Measurements from ENCODE around the gene TPRN.
"Not testable (repeated sequence)": the region's sequence is repeated elsewhere in the genome, so short reads cannot be mapped to it uniquely, and the experiment has no call there.

Gene TPRN, protein sequence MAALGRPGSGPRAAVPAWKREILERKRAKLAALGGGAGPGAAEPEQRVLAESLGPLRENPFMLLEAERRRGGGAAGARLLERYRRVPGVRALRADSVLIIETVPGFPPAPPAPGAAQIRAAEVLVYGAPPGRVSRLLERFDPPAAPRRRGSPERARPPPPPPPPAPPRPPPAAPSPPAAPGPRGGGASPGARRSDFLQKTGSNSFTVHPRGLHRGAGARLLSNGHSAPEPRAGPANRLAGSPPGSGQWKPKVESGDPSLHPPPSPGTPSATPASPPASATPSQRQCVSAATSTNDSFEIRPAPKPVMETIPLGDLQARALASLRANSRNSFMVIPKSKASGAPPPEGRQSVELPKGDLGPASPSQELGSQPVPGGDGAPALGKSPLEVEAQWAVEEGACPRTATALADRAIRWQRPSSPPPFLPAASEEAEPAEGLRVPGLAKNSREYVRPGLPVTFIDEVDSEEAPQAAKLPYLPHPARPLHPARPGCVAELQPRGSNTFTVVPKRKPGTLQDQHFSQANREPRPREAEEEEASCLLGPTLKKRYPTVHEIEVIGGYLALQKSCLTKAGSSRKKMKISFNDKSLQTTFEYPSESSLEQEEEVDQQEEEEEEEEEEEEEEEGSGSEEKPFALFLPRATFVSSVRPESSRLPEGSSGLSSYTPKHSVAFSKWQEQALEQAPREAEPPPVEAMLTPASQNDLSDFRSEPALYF

DNA sequence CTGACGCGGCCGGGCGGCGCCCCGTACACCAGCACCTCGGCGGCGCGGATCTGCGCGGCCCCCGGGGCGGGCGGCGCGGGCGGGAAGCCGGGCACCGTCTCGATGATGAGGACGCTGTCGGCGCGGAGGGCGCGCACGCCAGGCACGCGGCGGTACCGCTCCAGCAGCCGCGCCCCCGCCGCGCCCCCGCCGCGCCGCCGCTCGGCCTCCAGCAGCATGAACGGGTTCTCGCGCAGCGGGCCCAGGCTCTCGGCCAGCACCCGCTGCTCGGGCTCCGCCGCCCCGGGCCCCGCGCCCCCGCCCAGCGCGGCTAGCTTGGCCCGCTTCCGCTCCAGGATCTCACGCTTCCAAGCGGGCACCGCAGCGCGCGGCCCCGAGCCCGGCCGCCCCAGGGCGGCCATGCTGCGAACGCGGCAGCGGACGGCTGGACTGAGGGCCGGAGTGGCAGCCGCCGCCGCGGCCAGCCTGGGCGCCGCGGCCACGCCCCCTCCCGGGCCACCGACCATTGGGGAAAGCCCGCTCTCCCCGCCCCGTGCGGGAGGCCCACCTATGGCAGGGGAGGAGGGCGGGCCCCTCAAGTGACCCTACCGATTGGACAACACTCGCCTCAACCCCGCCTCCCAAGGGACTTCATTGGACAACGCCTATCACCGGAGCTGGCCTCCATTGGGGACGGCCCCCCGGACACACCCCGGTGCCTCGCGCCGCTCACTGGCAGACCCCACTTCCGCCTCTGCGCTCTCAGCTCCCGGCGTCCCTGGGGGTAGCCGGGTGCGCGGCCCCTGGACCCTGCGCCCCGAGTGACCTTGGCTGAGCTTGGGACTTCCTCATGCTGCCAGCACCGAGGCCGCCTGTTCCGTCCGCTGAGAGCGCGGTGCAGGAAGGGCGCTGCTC is at the start of gene TPRN:
TPRN (minus strand) TSS at position 431 of the 894 bp plus-strand sequence; CDS start at position 401, 30 bp downstream.
- in situ Hi-C loops (cut with HindIII; ENCODE audit: low sequenced_read_pairs), result no loop called here

DNA sequence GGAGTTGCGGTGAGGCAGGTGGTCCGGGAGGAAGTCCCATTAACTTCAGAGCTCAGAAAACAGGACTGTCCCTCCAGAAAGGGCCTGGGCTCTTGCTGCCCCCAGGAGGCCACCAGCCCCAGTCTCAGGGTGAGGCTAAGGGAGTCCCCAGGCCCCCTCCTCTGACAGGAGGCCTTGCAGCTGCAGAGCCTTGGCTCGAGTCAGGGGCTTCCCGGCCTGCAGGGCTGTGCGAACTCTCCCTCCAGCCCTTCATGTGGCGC is 47.3 kb upstream of the TPRN start:
- in situ Hi-C loops (cut with HindIII; ENCODE audit: low sequenced_read_pairs), result no loop called here

DNA sequence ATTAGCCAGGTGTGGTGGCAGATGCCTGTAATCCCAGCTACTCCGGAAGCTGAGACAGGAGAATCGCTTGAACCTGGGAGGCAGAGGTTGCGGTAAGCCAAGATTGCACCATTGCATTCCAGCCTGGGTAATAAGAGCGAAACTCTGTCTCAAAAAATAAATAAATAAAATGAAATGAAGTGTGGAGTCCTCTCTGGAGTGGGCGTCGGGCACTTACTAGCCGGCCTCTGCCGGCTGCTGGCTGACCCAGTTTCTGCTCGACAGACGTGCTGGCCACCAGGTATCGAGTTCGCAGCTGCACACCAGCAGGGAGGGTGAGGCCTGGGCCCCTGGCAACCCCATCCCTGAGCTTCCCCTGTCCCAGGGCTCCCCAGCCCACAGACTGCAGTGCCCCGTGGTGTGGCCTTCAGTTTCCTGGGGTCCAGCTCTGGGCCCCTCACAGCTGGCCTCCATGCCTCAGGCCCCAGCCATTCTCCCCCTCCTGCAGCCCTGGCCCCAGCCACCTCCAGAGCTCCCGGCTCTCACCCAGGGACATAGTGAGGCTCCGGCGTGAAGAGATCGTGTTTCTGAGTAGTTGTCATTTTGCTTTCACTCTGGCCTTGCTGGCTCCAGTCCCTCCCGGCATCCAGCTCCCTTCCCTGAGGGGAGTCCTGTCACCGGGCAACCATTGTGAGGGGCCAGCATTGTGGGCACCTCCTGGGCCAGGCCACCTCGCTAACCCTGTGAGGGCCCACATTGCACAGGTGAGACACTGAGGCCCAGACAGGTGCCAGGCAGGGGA is 46.8 kb upstream of the TPRN start:
- in situ Hi-C loops (cut with HindIII; ENCODE audit: low sequenced_read_pairs), result no loop called here

DNA sequence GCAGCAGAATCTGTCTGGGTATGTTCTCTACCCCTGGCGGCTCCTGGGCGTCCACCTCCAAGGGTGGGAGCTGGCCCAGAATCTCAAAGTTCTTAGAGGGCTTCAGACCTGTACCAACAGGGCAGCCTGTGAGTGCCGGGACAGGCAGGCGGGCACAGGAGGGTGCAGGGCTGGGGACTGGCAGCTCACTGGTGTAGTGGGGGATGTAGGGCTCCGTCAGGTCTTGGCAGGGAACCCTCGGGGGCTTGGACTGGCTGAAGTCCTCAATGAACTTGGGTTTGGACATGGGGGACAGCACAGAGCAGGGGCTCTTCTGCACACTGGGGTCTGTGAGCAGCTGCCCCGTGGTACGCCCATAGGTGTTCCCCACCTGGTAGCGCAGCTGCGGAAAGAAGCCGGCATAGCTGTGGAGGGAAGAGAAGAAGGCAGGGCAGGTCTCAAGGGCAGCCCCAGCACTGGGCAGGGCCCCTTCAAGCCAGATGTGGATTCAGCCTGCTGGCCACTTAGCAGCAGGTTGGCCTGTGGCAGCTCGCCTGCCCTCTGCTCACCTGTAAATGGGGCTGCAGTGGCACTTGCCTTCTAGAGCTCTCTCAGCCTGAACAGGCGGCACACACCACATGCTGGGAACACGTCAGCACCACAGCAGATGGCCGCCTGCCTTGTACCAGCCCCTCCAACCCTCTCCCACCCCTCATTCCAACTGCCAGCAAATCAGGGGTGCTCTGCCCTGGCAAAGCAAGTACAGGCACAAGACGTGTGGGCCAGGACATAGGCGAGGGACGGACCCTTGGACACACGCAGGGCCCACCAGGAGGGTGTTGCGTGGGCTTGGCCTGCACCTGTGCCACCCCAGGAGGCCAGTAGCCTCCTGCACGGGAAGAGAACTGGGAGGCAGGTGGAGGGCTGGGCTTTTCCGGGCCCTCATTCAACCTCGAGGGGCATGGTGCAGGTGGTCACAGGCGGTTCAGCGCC is 45.2 kb upstream of the TPRN start:
- in situ Hi-C loops (cut with HindIII; ENCODE audit: low sequenced_read_pairs), result no loop called here

DNA sequence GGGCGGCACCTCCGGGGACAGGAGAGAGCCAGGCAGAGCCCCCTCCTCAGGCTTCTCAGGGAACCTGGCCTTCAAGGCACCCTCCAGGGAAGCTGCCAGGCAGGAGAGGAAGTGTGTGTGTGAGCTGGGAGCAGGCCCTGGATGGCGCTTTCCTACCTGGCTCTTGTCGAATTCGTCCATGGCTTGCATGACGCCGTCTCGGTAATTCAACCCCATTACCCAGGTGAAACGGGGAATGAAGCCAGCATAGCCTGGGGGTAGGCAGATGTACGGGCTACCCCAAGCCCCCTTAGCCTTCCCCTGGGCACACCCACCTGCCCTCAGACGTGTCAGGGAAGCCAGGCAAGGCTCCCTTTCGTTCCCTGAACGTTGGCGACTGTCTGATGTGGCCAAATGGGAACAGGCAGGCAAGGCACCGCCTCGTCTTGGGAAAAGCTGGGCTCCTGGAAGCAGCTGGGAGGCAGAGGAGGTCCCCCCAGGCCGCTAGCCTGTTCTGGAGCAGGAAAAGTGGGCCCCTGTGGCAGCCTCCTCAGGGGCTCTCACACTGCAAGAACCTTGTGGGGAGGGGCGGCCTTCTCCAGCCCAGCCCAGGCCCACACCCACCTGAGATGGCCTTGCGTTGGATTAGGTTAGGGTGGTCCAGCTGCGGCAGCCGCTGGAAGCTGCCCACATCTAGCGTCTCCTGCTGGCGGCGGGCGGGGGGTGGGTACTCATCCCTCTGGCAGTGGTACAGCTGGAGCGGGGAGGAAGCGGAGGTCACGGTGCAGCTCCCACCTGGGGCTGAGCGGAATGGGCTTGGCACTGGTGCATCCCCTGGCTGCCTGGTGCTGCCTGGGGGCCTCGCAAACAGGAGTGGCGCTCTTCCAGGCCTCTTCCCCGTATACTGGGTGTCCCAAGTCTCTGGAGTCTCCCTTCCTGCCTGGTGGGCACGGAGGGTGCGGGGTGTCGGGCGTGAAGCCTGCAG is 44.2 kb upstream of the TPRN start:
- in situ Hi-C loops (cut with HindIII; ENCODE audit: low sequenced_read_pairs), result no loop called here

DNA sequence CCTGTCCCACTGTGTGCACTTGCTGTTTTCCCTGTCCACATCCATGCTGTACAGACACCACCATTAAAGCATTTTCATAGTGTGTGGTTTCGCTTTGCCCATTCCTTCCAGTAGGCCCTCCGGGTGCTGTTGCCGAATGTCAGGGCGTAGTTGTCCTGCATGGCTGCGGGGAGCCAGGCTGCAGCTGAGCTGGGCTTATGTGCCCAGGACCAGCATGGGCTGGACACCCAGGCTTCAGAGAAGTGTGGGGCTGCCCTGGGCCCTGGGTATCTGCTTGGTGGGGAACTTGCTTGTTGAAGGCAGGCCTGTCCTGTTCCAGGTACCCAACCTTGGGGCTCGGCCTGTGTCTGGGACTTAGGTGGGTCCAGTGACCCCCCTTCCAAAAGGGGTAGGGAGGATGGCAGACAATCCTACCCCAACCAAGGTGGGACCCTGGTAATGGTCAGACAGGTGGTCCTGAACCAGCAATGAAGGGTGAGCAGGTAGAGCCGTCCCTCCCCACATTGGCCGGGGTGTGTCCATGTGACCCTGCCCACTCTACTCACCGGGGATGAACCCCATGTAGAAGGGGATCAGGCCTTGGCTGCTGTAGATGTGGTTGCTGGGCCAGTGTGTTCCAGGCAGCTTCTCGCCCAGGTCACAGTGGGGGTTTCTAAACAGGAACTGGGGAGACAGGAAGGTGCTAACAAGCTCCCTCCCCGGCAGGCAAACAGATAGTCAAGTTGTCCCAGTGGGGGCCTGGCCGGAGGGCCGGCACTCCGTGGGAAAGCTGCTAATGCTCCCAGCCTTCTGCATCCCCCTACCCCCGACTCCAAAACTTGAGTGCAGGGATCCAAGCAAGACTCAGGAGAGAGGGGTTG is 43.3 kb upstream of the TPRN start:
- in situ Hi-C loops (cut with HindIII; ENCODE audit: low sequenced_read_pairs), result no loop called here

DNA sequence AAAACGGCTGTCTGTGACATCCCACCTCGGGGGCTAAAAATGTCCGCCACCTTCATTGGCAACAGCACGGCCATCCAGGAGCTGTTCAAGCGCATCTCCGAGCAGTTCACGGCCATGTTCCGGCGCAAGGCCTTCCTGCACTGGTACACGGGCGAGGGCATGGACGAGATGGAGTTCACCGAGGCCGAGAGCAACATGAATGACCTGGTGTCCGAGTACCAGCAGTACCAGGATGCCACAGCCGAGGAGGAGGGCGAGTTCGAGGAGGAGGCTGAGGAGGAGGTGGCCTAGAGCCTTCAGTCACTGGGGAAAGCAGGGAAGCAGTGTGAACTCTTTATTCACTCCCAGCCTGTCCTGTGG is 42.7 kb upstream of the TPRN start:
- in situ Hi-C loops (cut with HindIII; ENCODE audit: low sequenced_read_pairs), result not testable (repeated sequence)

DNA sequence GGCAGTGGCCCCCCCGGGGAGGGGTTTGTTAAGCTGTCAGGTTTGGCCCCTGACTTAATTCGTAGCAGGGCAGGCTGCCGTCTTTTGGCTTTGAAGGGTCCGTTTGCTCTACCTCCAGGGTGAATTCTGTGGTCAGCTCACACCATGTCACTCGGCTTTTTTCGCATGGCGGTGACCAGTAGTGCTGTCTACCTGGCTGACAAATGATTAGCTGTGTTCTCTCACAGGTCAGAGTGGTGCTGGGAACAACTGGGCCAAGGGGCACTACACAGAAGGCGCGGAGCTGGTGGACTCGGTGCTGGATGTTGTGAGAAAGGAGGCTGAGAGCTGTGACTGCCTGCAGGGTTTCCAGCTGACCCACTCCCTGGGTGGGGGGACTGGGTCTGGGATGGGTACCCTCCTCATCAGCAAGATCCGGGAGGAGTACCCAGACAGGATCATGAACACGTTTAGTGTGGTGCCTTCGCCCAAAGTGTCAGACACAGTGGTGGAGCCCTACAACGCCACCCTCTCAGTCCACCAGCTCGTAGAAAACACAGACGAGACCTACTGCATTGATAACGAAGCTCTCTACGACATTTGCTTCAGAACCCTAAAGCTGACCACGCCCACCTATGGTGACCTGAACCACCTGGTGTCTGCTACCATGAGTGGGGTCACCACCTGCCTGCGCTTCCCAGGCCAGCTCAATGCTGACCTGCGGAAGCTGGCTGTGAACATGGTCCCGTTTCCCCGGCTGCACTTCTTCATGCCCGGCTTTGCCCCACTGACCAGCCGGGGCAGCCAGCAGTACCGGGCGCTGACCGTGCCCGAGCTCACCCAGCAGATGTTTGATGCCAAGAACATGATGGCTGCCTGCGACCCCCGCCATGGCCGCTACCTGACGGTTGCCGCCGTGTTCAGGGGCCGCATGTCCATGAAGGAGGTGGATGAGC is 42.0 kb upstream of the TPRN start:
- in situ Hi-C loops (cut with HindIII; ENCODE audit: low sequenced_read_pairs), result no loop called here

DNA sequence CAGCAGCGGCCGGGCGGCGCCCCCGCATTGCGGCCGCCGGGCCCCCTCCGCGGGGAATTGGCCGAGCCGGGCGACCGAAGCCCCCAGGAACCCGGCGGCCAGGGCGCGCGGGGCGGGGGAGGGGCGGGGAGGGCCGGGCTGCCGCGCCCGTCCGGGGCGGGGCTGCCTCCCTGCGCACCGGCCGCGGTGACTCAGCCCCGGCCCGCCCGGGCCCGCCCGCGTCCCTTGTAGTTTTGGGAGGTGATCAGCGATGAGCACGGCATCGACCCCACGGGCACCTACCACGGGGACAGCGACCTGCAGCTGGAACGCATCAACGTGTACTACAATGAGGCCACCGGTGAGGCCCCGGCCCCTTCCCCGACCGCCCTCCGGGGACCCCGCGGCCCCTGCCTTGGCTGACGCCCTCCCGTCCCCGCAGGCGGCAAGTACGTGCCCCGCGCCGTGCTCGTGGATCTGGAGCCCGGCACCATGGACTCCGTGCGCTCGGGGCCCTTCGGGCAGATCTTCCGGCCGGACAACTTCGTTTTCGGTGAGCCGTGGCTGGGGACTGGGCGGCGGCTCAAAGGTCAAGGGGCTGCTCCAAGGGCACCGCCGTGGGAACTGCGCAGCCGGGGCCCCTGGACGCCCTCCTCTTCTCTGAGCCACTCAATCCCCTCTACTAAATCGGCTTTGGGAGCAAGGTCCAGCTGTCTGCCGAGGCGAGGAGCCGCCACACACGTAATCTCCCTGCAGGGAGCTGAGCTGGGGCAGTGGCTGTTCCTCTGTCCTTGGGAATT is 41.1 kb upstream of the TPRN start:
- in situ Hi-C loops (cut with HindIII; ENCODE audit: low sequenced_read_pairs), result no loop called here

DNA sequence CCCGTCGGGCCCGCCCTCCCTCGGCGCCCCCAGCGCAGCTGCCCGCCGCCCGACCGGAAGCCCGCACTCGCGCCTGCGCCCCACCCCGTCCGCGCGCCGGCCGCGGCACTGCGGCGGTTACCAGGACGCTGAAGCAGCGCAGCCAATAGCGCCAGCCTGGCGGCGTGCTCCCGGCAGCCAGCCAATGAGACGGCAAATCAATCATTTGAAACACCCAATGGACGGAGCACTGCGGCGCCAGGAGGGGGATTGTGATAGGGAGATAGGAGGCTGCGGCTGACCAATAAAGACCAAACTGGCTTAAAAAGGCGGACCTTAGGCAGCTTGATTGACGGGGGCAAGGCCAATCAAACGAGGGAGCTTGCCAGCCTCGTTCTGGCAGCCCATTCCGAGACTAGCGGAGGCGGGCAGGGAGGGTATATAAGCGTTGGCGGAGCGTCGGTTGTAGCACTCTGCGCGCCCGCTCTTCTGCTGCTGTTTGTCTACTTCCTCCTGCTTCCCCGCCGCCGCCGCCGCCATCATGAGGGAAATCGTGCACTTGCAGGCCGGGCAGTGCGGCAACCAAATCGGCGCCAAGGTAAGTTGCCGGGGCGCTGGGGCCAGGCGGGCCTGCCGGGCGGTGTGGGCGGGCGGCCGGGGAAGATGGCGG is 40.4 kb upstream of the TPRN start, which contains the start of gene TUBB4B:
TUBB4B (plus strand) TSS at position 447 of the 649 bp plus-strand sequence; CDS start at position 521, 74 bp downstream.
- in situ Hi-C loops (cut with HindIII; ENCODE audit: low sequenced_read_pairs), result no loop called here

DNA sequence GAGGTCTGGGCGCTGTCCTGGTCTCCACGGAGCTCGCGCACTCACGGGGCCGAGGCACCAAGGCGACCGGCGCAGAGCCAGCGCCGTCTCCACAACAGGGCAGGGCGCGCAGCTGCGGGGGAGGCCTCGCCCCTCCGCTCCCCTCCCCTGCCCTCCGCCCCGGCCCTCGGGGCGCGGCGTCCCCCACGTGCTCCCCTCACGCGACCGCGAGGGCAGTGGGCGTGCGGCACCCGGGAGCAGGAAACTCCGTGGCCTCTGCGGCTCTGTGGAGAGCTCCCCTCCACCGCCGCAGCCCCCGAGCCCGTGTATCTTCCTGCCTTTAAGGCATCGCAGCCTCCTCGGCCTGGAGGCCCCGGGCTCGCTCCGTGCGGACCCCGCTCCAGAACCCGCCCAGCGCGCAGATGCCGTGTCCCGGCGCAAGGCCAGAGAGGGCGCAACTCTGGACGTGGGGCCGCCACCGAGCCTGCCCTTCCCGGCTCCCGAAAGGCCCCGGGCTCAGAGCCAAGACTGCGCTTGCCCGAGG is 39.8 kb upstream of the TPRN start:
- in situ Hi-C loops (cut with HindIII; ENCODE audit: low sequenced_read_pairs), result no loop called here

DNA sequence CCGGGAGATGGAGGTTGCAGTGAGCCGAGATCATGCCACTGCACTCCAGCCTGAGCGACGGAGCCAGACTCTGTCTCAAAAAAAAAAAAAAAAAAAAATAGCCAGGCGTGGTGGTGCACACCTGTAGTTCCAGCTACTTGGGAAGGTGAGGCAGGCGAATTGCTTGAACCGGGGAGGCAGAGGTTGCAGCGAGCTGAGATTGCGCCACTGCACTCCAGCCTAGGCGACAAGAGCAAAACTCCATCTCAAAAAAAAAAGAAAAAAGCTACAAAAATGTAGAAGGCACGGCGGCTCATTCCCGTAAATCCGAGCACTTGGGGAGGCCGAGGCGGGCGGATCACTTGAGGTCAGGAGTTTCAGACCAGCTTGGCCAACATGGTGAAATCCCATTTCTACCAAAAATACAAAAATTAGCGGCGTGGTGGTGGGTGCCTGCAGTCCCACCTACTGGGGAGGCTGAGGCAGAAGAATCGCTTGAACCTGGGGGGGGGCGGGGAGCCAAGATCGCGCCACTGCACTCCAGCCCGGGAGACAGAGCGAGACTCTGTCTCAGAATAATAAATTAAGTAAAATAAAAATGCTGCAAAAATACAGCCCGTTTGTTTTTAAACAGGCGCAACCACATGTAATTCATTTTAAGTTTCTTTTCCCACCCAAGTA is 39.1 kb upstream of the TPRN start:
- in situ Hi-C loops (cut with HindIII; ENCODE audit: low sequenced_read_pairs), result not testable (repeated sequence)

DNA sequence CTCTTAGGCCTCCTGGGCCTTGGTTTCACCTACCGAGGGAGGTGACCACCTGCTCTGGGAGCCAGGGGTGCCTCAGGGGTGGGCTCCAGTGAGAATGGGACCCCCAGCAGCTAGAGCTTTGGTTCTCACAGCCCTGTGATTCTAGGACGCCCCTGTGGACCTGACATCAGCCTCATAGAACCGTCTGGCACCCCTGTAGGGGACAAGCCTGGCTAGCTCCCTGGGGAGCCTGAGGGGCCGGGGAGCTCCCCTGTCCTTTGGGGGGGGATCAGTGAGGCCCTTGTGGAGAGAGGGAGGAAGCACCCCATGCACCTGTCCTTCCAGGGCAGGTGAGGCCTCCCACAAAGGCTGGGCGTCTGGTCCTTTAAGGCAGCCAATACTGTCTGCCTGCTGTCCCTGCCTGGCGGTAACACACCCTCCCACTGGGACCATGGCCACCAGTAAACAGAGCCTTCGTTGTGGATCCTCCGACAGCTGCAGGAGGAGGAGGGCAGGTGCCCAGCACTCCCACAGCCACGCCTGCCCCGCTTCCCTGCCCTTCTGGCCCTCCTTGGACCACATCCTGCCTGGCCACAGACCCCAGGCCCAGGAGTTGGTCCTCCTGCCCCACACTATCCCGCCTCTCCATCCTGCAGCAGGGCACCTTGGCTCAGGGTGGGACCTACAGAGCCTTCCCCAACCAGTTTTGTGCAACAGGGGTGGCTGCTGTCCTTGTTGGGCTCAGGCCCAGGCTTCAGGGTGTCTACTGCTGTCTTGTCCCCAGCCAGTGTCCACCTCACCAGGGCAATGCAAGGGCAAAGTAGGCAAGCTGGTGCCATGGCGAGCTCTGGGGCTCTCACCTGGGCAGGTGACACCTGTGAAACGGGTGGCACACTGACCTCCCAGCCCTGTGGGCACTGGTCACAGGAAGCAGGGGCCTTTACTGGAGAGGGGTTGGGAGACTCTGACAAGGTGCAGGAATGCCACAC is 37.5 kb upstream of the TPRN start:
- in situ Hi-C loops (cut with HindIII; ENCODE audit: low sequenced_read_pairs), result no loop called here
